ENCODE results near the gene LYRM4.
A peak's percentile ranks its signal among the peaks of the same experiment; 100 is the strongest.

Gene LYRM4

GRCh38 chr6:5241252-5241651 lies 19.5 kb downstream of the LYRM4 start:
- DNase-seq: no peak

- DNase-seq: no peak
Observed at GRCh38 chr6:5238336-5238735, 22.4 kb downstream of the LYRM4 start.

GRCh38 chr6:5237805-5238204 lies 22.9 kb downstream of the LYRM4 start:
- DNase-seq: no peak

- DNase-seq: no peak
Observed at GRCh38 chr6:5235830-5236229, 24.9 kb downstream of the LYRM4 start.

- no peak for DNase-seq
Observed at GRCh38 chr6:5234874-5235273, 25.9 kb downstream of the LYRM4 start.

- no peak for DNase-seq
Observed at GRCh38 chr6:5231289-5231688, 29.5 kb downstream of the LYRM4 start.

GRCh38 chr6:5230081-5230480 lies 30.7 kb downstream of the LYRM4 start:
- DNase-seq: no peak

- no peak for DNase-seq
Observed at GRCh38 chr6:5229356-5229755, 31.4 kb downstream of the LYRM4 start.

GRCh38 chr6:5223309-5223708 lies 37.4 kb downstream of the LYRM4 start:
- no peak for DNase-seq

GRCh38 chr6:5220443-5220842 lies 40.3 kb downstream of the LYRM4 start:
- DNase-seq: no peak

- DNase-seq: no peak
Observed at GRCh38 chr6:5219011-5219691, 41.6 kb downstream of the LYRM4 start.

GRCh38 chr6:5217356-5217755 lies 43.4 kb downstream of the LYRM4 start:
- no peak for DNase-seq

- DNase-seq: no peak
Observed at GRCh38 chr6:5215799-5216198, 45.0 kb downstream of the LYRM4 start.

GRCh38 chr6:5215159-5215558 lies 45.6 kb downstream of the LYRM4 start:
- no peak for DNase-seq

GRCh38 chr6:5214570-5215052 lies 46.1 kb downstream of the LYRM4 start:
- DNase-seq: no peak

GRCh38 chr6:5213836-5214235 lies 46.9 kb downstream of the LYRM4 start:
- no peak for DNase-seq

- no peak for DNase-seq
Observed at GRCh38 chr6:5211492-5211891, 49.3 kb downstream of the LYRM4 start.

- peak; percentile 50 for DNase-seq
Observed at GRCh38 chr6:5208471-5208971, 52.2 kb downstream of the LYRM4 start.

- DNase-seq: no peak
Observed at GRCh38 chr6:5208057-5208456, 52.7 kb downstream of the LYRM4 start.

- DNase-seq: no peak
Observed at GRCh38 chr6:5206920-5207561, 53.7 kb downstream of the LYRM4 start.

- peak; percentile 59 for DNase-seq
Observed at GRCh38 chr6:5205877-5206850, 54.6 kb downstream of the LYRM4 start.

- DNase-seq: no peak
Observed at GRCh38 chr6:5205035-5205507, 55.7 kb downstream of the LYRM4 start.

- no peak for DNase-seq
Observed at GRCh38 chr6:5204376-5204775, 56.4 kb downstream of the LYRM4 start.
